Measurements from ENCODE around the gene OR2T10.
A peak's percentile ranks its signal among the peaks of the same experiment; 100 is the strongest.
"Not testable (repeated sequence)": the region's sequence is repeated elsewhere in the genome, so short reads cannot be mapped to it uniquely, and the experiment has no call there.

The OR2T10 gene, protein sequence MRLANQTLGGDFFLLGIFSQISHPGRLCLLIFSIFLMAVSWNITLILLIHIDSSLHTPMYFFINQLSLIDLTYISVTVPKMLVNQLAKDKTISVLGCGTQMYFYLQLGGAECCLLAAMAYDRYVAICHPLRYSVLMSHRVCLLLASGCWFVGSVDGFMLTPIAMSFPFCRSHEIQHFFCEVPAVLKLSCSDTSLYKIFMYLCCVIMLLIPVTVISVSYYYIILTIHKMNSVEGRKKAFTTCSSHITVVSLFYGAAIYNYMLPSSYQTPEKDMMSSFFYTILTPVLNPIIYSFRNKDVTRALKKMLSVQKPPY

DNA sequence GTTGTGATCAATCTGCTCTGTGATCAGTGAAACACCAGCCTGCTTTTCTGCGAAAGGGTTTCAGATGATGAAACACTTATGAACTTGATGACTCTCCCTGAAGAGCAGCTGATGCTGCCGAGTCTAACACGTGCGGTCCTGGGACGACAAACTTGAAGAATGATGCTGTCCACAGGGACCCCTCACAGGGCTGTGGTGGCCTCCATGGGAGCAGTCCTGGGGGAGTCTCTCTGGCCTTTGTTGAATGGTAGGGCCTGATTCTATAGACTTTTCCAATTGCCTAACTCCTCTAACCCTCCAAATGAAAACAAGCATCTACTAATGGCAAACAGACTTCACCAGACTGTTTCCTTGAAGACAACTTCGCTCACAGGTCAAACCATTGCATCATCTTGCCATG is at the start of gene OR2T10:
Gene OR2T10 (minus strand): TSS at position 112 of the 400 bp plus-strand sequence. CDS start 3,932 bp downstream, outside the sequence.
- DNase-seq (ENCODE audit: low read depth) = no peak

DNA sequence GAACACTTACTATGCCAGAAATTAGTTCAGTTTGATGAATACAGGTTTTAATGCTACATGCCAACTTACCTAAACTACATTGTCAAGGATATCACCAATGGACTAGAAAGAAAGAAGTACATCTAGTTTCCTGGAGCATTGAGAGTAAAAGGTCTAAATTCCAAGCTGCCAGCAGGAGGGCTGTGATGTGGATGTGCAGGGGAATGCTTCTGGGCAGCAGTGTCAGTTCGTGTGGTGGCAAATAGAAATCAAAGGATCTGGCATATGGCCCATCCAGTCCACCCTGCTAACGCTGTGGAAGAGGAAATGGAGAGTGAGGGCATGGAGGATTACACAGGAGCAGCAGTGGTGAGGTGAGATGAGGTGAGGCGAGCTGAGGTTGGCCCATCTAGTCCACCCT is 47.7 kb upstream of the OR2T10 start, which contains the start of gene OR2T35:
Gene OR2T35 (minus strand): TSS at position 101 of the 400 bp plus-strand sequence. CDS start 6,020 bp downstream, outside the sequence.
- not testable (repeated sequence) for DNase-seq (ENCODE audit: low read depth)

- not testable (repeated sequence) for DNase-seq (ENCODE audit: low read depth)
These were observed 45.6 kb upstream of the OR2T10 start for GRCh38 chr1:248642971-248643651.

DNA sequence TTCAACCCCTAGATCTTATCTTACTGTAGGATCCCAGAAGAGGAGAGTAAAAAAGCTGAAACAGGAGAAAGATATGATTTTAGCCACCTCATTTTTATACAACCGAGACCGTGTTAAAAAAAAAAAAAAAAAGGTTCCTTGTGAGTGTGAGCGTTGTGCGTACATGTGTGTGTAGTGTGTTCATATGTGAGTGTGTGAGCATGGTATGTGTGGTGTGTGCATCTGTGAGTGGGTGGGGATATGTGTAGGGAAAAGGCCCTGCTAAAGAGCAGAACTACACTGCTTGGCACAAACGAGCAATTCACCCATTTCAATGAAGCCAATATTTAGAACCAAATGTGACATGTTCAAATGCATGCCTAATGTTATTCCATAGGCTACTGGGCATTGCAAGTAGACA is 44.1 kb upstream of the OR2T10 start:
- DNase-seq (ENCODE audit: low read depth) = not testable (repeated sequence)

DNA sequence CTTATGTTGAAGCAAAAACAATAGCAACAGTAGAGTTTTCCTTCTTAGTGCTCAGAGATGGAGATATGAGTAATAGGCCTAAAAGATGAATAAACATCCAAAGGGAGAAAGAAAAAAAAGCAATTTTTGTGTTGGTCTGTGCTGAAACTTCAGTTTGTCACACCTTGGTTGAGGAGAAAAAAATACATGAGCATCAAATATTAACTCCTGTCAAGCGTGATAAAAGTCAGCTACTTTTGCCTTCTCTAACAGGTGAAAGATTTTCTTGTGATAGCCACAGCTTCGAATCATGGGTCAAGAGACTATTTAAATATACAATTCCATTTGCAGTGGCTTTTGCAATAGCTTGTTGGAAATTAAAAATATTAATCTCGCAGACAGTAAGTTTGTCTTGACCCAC is 43.4 kb upstream of the OR2T10 start:
- not testable (repeated sequence) for DNase-seq (ENCODE audit: low read depth)

GRCh38 chr1:248639652-248640051 is 42.2 kb upstream of the OR2T10 start:
- DNase-seq (ENCODE audit: low read depth) = not testable (repeated sequence)

DNA sequence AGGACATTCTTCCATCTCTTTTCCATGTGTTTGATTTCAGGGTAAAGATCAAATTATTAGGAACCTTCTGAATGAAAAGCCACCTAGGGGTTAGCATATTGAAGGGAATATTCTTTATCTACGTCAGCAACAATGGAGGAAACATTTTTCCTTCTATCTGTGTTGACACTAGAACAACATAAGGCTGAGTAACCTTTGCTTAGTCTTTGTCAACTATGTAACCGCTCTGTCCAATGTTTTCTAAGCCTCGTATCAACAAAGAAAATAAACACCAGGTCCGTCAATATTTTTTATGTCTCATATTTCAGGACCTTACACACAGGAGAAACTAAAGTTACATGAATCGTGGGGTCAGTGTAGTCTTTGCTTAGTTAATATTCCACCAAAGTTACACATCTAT is 39.1 kb upstream of the OR2T10 start:
- not testable (repeated sequence) for DNase-seq (ENCODE audit: low read depth)

- DNase-seq (ENCODE audit: low read depth) = not testable (repeated sequence)
These were observed 37.5 kb upstream of the OR2T10 start, which contains the start of gene OR2T11 for GRCh38 chr1:248634991-248635390. OR2T11 (minus strand) TSS chr1:248635091; CDS start chr1:248627128, 7,963 bp downstream.

DNA sequence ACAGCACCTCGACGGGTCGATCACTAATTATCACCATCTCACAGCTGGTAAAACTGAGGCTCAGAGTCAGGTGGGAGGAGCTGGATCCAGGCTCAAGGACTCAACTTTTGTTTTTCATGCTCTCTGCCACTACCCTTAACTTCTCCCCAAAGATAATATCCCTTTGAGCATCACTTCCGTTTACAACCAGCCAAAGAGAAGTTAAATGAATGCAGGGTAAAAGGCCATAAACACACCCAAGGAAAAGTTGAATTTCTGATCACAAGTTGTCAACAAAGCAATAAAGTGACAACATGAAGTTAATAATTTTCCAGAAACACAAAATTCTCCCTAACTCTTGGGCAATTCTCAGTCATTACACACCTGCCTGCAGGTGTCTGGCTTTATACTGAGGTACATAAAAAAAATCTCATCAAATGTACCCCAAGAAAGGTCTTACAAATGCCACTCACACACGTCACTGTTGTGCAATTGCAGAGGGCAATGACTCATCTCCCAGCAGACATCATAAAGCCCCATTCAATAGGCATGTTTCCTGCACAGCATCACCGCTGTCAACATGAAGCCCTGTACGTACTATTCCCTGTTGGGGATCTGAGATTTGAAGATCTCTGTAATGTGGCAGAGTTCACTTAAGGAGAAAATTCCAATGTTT is 34.0 kb upstream of the OR2T10 start:
- DNase-seq (ENCODE audit: low read depth) = no peak

DNA sequence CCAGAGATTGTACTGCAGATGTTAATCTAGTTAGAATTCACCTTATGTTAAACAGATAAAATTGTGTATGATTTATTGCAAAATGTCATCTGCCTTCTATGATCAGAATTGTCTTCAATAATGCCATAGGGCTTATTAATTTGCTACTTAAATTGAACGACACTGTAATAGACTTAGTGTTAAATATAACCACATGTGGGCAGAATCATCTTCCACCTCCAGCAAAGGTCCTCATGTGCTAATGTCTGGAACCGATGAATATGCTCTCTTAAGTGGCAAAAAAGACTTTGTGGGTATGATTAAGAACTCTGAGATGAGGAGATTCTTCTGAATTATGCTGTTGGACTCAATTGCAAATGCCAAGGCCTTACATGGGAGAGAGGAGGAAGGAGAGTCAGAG is 33.1 kb upstream of the OR2T10 start:
- no peak for DNase-seq (ENCODE audit: low read depth)

GRCh38 chr1:248627971-248628844 is 30.7 kb upstream of the OR2T10 start:
- no peak for DNase-seq (ENCODE audit: low read depth)

DNA sequence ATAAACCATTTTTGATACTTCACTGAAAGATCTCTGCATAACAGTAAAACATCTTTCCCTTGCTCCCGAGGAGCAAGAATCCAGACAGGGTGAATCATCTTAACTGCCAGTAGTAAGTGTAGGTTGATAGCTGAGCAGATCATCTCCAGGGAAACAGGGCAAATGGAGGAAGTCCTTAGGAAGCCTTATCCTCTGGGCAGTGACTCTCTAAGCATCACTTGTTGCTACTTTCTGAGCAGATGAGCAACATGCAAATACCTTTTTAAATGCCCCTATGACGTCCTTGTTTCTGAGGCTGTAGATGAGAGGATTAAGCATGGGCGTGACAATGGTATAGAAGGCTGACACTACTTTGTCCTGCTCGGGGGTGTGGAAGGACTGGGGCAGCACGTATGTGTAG is 28.5 kb upstream of the OR2T10 start:
- no peak for DNase-seq (ENCODE audit: low read depth)

- DNase-seq (ENCODE audit: low read depth) = no peak
These were observed 27.7 kb upstream of the OR2T10 start for GRCh38 chr1:248625166-248625565.

- DNase-seq (ENCODE audit: low read depth) = no peak
These were observed 25.1 kb upstream of the OR2T10 start for GRCh38 chr1:248622570-248623001.

DNA sequence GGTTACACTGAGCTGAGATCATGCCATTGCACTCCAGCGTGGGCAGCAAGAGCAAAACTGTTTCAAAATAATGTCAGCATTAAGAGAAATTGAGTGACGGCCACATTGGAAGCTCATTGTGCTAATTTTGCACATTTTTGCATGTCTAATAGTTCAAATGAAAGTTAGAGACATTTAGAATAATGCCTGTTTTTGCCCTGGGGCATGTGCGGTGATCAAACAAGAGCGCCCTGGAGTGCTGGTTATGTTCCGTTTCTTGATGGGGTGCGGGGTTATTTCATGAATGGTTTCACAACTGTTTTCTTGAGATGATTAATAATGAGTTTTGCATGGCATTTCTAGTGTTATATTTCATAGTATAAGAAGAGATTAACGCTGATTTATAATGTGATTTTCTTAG is 24.3 kb upstream of the OR2T10 start:
- DNase-seq (ENCODE audit: low read depth) = no peak

DNA sequence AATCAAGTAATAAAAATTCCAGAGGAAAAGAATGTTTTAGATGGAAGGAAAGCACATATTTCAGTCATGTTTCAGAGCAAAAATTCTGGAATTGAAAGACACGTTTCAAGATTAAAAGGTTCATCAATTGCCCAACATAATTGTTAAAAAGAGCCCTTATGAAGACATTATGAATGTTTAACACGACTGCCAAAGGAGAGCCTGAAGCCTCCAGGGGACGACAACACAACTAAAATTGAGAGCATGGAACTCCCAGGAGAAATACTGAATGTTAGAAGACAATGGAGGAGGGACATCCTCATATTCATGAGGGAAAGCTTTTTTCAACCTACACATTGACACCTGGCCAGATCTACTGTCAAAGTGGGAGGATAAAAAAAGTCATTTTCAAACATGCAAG is 21.4 kb upstream of the OR2T10 start:
- peak; percentile 17 for DNase-seq (ENCODE audit: low read depth)

GRCh38 chr1:248618119-248618518 is 20.6 kb upstream of the OR2T10 start:
- no peak for DNase-seq (ENCODE audit: low read depth)

DNA sequence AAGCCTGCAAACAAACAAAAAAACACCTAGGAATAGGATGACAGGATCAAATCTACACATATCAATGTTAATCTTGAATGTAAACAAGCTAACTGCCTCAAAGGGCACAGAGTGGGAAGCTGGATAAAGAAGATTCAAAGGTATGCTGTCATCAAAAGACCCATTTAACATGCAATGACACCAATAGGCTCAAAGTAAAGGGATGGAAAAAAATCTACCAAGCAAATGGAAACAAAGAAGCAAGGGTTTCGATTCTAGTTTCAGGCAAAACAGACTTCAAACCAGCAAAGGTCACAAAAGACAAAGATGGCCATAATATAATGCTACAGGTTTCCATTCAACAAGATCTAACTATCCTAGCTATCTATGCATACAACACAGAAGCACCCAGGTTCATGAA is 16.2 kb upstream of the OR2T10 start:
- DNase-seq (ENCODE audit: low read depth) = no peak

DNA sequence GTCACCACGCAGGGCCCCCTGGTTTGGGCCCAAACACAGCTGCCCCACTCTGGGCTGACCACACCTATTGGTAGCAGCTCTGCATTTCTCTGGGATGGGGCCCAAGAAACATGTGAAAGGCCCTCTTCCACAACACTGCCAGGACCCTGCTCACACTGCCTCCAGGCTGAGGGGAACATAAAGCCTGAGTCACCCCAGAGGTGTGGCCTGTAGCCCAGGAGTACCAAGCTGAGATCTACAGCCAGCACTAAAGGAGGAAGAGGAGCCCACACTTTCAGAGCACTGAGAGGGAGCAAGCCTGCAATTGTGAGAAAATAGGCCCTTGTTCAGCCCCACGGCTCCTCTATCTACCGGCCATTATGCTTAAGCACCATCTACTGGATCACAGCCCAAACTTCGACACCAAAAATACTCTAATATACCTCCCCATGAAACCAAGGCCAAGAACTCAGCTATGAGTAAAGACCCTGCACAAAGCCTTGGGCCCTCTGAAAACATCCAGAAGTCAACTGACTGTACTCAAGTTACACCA is 14.4 kb upstream of the OR2T10 start:
- no peak for DNase-seq (ENCODE audit: low read depth)

DNA sequence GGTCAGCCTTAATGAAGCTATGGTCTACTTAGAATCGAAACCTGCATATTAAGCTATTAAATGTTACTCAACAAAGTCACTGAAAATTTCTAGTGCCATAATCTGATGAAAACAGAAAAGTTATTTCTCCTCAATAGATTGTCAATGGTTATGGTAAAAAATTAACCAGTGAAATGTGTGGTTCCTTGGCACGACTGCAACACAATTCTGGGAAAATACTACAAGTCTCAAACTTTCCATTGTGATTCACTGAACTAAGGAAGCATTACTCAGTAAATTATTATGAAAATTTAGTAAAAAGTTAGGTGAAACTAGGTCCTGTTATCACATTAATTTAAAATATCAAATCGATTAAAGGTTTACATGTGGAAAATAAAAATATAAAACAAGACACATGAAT is 12.8 kb upstream of the OR2T10 start:
- no peak for DNase-seq (ENCODE audit: low read depth)

DNA sequence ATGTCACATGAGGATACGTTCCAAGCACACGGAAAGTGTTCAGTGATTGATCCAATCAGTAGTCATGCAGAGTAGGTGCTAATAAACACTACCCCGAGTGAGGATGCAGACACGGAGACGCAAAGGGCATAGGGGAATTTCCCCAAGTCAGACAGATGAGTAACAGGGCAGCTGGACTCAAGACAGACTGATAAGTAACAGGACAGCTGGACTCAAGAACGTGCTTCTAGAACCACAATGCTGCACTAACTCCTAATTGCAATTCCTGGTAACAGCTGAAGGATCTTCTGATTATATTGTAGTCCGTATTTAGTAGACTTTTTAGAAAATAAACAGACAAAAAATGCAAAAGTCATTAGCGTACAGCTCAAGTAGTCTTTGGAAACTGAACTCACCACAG is 1.9 kb upstream of the OR2T10 start:
- DNase-seq (ENCODE audit: low read depth) = no peak
